Measurements from ENCODE around the gene LRTM2. TPM values are rescaled to one million over a fixed set of nuclear protein-coding genes. Genes with fewer than 3 reads are reported as not detected.

LRTM2 gene
- total RNA-seq, 2 experiments from 2014 or later: 0.11 TPM; not detected in 1

- CTCF ChIA-PET: interaction anchor here (2.1 to 5.1 kb wide), 2 partner anchors 143 to 237 kb away, joined by 13 to 122 read pairs; no protein-coding TSS in a partner anchor
- H3K27ac ChIP-seq (ENCODE audit: low read depth in 1 of 2, low read length in 2 of 2): peak overlapping the region; percentile 61 to 78
- peaks cover 23% of the 10 kb centered on the region for H3K4me1 ChIP-seq (ENCODE audit: insufficient read depth, low read length)
- H3K4me3 ChIP-seq (ENCODE audit: low read length): peak overlapping the region; percentile 86
- DNase-seq: peak in 12 of 14 experiments; percentile 25 to 83 (median 55)
- Mint-ChIP-seq H3K36me3 (ENCODE audit: low read depth) (no peaks in the 10 kb centered on the region), H3K9me3 (no peaks in the 10 kb centered on the region), H3K4me3 (peak overlapping the region; percentile 85), H3K27me3 (no peaks in the 10 kb centered on the region), H3K27ac (peak overlapping the region; percentile 93), H3K4me1 (ENCODE audit: low read depth) (peaks cover 8% of the 10 kb centered on the region)
- POLR2A ChIA-PET: interaction anchor here (0.6 to 3.3 kb wide), 7 partner anchors 106 to 237 kb away, joined by 3 to 50 read pairs (median 6); partner anchors contain the start of gene ADIPOR2
- intact Hi-C loops (cut with DNase I, micrococcal nuclease): loop anchor here (2.0 to 10.0 kb wide), 9 partner anchors 208 to 1955 kb away; partner anchors contain the start of genes CRACR2A (in 1 of the 2), DCP1B (in 1 of the 2) and FKBP4 (in 1 of the 2)
- no peaks in the 10 kb centered on the region for H3K27me3 ChIP-seq (ENCODE audit: control insufficient read depth in 1 of 2, insufficient read depth in 2 of 2, low read length in 2 of 2)
- H3K9me3 ChIP-seq (ENCODE audit: control insufficient read depth in 1 of 2, insufficient read depth in 1 of 2, low read length in 2 of 2): no peaks in the 10 kb centered on the region
- TF ChIP-seq CTCF (IDR thresholded peaks at IDR 0.05): no peak
- ATAC-seq (ENCODE audit: poor library complexity): peak; percentile 5
- no peaks in the 10 kb centered on the region for H3K36me3 ChIP-seq (ENCODE audit: insufficient read depth, low read length)
Measured at GRCh38 chr12:1797011-1797901, 23.1 kb upstream of the LRTM2 start.

- no peaks in the 10 kb centered on the region for H3K36me3 ChIP-seq (ENCODE audit: insufficient read depth, low read length)
- Mint-ChIP-seq H3K36me3 (ENCODE audit: low read depth) (no peaks in the 10 kb centered on the region), H3K27me3 (no peaks in the 10 kb centered on the region), H3K9me3 (no peaks in the 10 kb centered on the region), H3K27ac (no peak overlapping the region), H3K4me1 (ENCODE audit: low read depth) (peaks cover 8% of the 10 kb centered on the region), H3K4me3 (peak overlapping the region; percentile 56)
- ATAC-seq (ENCODE audit: poor library complexity) (no peak), DNase-seq (peak in 1 of 14 experiments; percentile 37)
- no peak for TF ChIP-seq CTCF (IDR thresholded peaks at IDR 0.05)
- H3K27me3 ChIP-seq (ENCODE audit: control insufficient read depth in 1 of 2, insufficient read depth in 2 of 2, low read length in 2 of 2): no peaks in the 10 kb centered on the region
- CTCF ChIA-PET: interaction anchor here (1.2 to 5.1 kb wide), 2 partner anchors 142 to 145 kb away, joined by 4 to 122 read pairs; no protein-coding TSS in a partner anchor
- H3K9me3 ChIP-seq (ENCODE audit: control insufficient read depth in 1 of 2, insufficient read depth in 1 of 2, low read length in 2 of 2): no peaks in the 10 kb centered on the region
- H3K4me3 ChIP-seq (ENCODE audit: low read length): no peak overlapping the region
- H3K4me1 ChIP-seq (ENCODE audit: insufficient read depth, low read length): peaks cover 23% of the 10 kb centered on the region
- peak overlapping the region; percentile 40 to 78 for H3K27ac ChIP-seq (ENCODE audit: low read depth in 1 of 2, low read length in 2 of 2)
- intact Hi-C loops (cut with DNase I, micrococcal nuclease): loop anchor here (2.0 to 10.0 kb wide), 9 partner anchors 207 to 1954 kb away; partner anchors contain the start of genes CRACR2A (in 1 of the 2), DCP1B (in 1 of the 2) and FKBP4 (in 1 of the 2)
- POLR2A ChIA-PET: interaction anchor here (1.0 kb wide), 1 partner anchor 142 kb away, joined by 6 read pairs; no protein-coding TSS in a partner anchor
Measured at GRCh38 chr12:1797991-1798640, 22.2 kb upstream of the LRTM2 start.

- Mint-ChIP-seq H3K9me3 (no peaks in the 10 kb centered on the region), H3K27me3 (no peaks in the 10 kb centered on the region), H3K36me3 (ENCODE audit: low read depth) (no peaks in the 10 kb centered on the region), H3K4me3 (no peak overlapping the region), H3K27ac (no peak overlapping the region), H3K4me1 (ENCODE audit: low read depth) (peaks cover 8% of the 10 kb centered on the region)
- no peaks in the 10 kb centered on the region for H3K9me3 ChIP-seq (ENCODE audit: control insufficient read depth in 1 of 2, insufficient read depth in 1 of 2, low read length in 2 of 2)
- H3K27me3 ChIP-seq (ENCODE audit: control insufficient read depth in 1 of 2, insufficient read depth in 2 of 2, low read length in 2 of 2): no peaks in the 10 kb centered on the region
- ChIA-PET CTCF (interaction anchor here (1.2 to 5.1 kb wide), 2 partner anchors 141 to 146 kb away, joined by 4 to 122 read pairs; no protein-coding TSS in a partner anchor), POLR2A (interaction anchor here (1.0 kb wide), 1 partner anchor 141 kb away, joined by 6 read pairs; no protein-coding TSS in a partner anchor)
- no peak for ATAC-seq (ENCODE audit: poor library complexity)
- intact Hi-C loops (cut with DNase I, micrococcal nuclease): loop anchor here (5.0 to 10.0 kb wide), 7 partner anchors 236 to 1954 kb away; partner anchors contain the start of genes CRACR2A (in 1 of the 2) and FKBP4 (in 1 of the 2)
- H3K4me3 ChIP-seq (ENCODE audit: low read length): no peak overlapping the region
- no peak for TF ChIP-seq CTCF (IDR thresholded peaks at IDR 0.05)
- no peak overlapping the region for H3K27ac ChIP-seq (ENCODE audit: low read depth in 1 of 2, low read length in 2 of 2)
- H3K4me1 ChIP-seq (ENCODE audit: insufficient read depth, low read length): peaks cover 23% of the 10 kb centered on the region
- DNase-seq: no peak
- H3K36me3 ChIP-seq (ENCODE audit: insufficient read depth, low read length): no peaks in the 10 kb centered on the region
Measured at GRCh38 chr12:1798641-1799020, 21.7 kb upstream of the LRTM2 start.
